GM10266 (cell line): ENCODE data around the gene FBXO17.
"Not testable (repeated sequence)": the region's sequence is repeated elsewhere in the genome, so short reads cannot be mapped to it uniquely, and the experiment has no call there.

Source experiments
- DNase-seq: peaks from one replicate; pipeline ENCODE4 v3.0.0; 2012; ENCODE audit errors: extremely low spot score
- TF ChIP-seq, protein P1 (sequence below): IDR thresholded peaks from 2 replicates; pipeline ENCODE4 v1.5.1; 2012; ENCODE audit warnings: mild to moderate bottlenecking, low read depth; ENCODE audit not compliant: control insufficient read depth, insufficient read depth; ENCODE audit errors: missing control alignments

FBXO17 gene

DNA sequence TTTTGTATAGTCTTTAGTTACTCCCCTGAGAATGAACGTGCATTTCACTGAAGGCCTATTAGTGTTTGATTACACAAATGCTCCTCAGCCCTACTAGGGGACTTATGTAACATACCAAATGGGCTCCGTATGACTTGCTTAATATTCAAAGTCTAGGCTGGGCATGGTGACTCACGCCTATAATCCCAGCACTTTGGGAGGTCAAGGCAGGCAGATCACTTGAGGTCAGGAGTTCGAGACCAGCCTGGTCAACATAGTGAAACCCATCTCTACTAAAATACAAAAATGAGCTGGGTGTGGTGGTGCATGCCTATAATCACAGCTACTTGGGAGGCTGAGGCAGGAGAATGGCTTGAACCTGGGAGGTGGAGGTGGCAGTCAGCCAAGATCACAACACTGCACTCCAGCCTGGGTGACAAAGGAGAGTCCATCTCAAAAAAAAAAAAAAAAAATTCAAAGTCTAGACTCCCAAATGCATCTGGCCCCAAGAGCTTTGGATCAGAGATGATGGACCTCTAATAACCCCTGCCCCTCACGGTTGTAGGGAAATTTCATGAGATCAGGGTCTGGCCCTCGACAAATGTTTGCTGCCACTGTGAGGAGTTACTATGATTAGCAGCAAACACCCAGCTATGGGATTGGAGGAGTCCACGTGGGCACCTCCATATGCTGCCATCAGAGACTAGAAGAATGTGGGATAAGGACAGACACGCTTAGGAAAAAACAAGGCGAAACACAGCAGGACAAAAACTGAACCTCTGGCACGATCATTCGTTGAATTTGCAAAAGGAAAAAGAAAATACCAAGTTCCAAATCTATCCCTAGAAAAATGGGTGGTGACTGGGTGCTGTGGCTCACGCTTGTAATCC lies 4.6 kb downstream of the FBXO17 start:
- DNase-seq: no peak
- TF ChIP-seq, protein P1, sequence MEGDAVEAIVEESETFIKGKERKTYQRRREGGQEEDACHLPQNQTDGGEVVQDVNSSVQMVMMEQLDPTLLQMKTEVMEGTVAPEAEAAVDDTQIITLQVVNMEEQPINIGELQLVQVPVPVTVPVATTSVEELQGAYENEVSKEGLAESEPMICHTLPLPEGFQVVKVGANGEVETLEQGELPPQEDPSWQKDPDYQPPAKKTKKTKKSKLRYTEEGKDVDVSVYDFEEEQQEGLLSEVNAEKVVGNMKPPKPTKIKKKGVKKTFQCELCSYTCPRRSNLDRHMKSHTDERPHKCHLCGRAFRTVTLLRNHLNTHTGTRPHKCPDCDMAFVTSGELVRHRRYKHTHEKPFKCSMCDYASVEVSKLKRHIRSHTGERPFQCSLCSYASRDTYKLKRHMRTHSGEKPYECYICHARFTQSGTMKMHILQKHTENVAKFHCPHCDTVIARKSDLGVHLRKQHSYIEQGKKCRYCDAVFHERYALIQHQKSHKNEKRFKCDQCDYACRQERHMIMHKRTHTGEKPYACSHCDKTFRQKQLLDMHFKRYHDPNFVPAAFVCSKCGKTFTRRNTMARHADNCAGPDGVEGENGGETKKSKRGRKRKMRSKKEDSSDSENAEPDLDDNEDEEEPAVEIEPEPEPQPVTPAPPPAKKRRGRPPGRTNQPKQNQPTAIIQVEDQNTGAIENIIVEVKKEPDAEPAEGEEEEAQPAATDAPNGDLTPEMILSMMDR: no peak

DNA sequence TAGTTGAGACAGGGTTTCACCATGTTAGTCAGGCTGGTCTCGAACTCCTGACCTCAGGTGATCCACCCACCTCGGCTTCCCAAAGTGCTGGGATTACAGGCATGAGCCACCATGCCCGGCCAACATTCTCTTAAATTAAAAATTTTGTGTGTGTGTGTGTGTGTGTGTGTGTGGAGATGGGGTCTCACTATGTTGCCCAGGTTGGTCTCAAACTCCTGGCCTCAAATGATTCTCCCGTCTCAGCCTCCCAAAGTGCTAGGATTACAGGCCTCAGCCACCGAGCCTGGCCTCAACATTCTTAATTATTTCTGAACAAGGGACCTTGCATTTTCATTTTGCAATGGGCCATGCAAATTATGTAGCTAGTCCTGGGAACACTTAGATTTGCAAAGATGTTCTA lies 9.4 kb downstream of the FBXO17 start:
- not testable (repeated sequence) for DNase-seq

DNA sequence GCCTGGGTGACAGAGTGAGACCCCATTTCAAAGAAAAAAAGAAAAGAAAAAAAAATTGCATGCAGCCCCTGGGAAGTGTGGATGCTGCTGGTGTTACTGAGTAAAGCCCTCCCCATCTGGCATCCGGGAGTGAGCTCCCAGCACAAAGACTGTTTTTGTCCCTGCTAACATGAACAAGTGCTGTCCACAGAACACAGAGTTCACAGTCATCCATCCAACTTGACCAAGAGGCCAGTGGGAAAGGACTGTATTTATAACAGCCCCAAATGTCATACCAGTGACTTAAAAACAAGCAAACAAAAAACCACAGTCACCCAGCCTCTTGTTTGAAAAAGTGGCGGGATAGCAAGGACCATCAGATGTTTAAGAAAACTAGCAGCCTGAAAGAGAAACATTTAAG lies 10.8 kb downstream of the FBXO17 start:
- TF ChIP-seq, protein P1: no peak
- DNase-seq: no peak

DNA sequence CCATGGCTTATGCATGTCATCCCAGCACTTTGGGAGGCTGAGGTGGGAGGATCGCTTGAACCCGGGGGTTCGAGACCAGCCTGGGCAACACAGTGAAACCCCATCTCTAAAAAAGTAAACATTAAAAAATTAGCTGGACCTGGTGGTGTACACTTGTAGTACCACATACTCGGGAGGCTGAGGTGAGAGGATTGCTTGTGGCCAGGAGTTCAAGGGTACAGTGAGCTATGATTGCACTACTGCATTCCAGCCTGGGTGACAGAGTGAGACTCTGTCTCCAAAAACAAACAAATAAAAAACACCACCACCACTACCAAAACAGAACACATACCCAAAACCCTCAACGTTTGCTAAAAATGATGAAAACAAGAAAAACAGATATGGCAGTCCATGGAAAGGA lies 15.9 kb downstream of the FBXO17 start:
- no peak for DNase-seq
- TF ChIP-seq, protein P1: no peak

DNA sequence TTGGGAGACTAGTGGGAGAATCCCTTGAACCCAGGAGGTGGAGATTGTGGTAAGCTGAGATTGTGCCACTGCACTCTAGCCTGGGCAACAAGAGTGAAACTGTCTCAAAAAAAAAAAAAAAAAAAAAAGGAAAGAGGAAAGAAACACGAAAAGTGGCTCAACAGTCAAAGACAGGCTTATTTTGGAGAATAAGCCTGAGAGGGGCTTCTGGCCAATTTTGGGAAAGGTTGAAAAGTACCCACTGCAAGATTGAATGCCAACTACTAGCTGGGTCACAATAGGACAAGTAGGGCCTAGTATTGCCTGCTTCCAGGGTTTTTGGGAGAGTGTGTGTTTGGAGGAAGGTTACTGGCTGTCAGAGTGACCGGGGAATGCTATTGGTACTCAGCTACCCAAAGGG lies 17.2 kb downstream of the FBXO17 start:
- no peak for DNase-seq
- TF ChIP-seq, protein P1: no peak

DNA sequence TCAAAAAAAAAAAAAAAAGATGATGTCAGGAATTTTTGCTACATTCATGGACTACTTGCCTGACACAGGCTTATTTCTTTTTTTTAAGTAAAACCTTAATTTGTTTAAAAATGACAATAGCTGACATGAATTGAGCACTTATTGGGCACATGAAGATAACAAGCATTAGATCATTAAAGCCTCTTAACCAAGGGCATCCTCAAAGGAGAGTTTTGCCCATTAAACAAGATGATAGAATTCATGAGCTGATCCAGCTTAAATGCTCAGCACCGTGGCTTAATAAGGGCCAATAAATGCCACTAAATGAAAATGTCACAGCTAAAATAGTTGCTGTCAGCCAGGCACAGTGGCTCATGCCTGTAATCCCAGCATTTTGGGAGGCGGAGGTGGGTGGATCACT lies 19.3 kb downstream of the FBXO17 start:
- TF ChIP-seq, protein P1: no peak
- no peak for DNase-seq

DNA sequence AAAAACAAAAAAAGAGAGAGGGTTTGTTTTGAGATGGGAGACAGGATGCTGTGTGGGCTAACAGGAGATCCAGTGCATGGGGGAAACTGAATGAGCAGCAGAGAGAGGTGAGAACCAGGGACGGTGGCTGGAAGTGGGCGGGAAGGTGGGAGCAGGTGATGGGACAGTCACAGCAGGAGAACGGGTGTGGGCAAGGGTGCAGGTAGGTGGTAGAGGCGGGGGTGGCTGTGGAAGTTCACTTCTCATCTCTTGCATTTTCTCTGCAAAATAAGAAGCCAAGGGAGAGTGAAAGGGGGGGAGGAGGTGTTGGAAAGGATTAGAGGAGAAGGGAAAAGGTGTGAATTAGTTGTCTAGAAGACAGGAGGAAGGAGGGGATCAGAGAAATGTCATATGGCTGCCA lies 21.9 kb downstream of the FBXO17 start:
- TF ChIP-seq, protein P1: no peak
- DNase-seq: peak; percentile 12
